ENCODE results near the gene IL12A. TPM values are rescaled to one million over a fixed set of nuclear protein-coding genes. Genes with fewer than 3 reads are reported as not detected.

Gene IL12A
- total RNA-seq = 1 to 10 TPM; 1.7 to 3.2 TPM
- 1.5 to 3.4 reads per million in 2 donors for total RNA-seq

DNA sequence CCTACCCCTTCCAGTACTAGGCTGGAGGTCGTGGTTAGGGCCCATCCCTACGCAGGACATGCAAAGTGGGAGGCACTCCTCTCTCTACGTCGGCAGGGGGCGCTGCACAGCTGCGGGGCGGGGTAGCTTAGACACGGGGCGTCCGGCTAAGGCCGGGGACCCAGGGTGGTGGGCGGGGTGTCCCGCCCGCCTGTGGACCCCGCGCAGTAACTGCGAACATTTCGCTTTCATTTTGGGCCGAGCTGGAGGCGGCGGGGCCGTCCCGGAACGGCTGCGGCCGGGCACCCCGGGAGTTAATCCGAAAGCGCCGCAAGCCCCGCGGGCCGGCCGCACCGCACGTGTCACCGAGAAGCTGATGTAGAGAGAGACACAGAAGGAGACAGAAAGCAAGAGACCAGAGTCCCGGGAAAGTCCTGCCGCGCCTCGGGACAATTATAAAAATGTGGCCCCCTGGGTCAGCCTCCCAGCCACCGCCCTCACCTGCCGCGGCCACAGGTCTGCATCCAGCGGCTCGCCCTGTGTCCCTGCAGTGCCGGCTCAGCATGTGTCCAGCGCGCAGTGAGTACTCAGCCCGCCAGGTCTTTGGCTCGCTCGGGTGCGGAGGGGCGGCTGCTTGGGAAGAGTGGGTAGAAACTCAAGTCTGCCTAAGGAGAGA lies at the start of gene IL12A:
TSS of gene IL12A (plus strand) at position 219 of the 655 bp plus-strand sequence.
- peak within 1 kb of the TSS; percentile 89 for H3K27ac Mint-ChIP-seq
- DNase-seq (peak; percentile 71 to 78 (median 78)), ATAC-seq (peak; percentile 98)
- H3K9me3 ChIP-seq (ENCODE audit: control insufficient read depth, low read length, poor library complexity, severe bottlenecking) = no peaks in the 10 kb centered on the region
- peaks cover 18% of the 10 kb centered on the region for H3K4me1 Mint-ChIP-seq
- H3K36me3 Mint-ChIP-seq (ENCODE audit: low read depth) = no peaks in the 10 kb centered on the region
- H3K4me3 Mint-ChIP-seq = peak within 1 kb of the TSS; percentile 85
- peaks cover 5% of the 10 kb centered on the region for H3K27me3 Mint-ChIP-seq

DNA sequence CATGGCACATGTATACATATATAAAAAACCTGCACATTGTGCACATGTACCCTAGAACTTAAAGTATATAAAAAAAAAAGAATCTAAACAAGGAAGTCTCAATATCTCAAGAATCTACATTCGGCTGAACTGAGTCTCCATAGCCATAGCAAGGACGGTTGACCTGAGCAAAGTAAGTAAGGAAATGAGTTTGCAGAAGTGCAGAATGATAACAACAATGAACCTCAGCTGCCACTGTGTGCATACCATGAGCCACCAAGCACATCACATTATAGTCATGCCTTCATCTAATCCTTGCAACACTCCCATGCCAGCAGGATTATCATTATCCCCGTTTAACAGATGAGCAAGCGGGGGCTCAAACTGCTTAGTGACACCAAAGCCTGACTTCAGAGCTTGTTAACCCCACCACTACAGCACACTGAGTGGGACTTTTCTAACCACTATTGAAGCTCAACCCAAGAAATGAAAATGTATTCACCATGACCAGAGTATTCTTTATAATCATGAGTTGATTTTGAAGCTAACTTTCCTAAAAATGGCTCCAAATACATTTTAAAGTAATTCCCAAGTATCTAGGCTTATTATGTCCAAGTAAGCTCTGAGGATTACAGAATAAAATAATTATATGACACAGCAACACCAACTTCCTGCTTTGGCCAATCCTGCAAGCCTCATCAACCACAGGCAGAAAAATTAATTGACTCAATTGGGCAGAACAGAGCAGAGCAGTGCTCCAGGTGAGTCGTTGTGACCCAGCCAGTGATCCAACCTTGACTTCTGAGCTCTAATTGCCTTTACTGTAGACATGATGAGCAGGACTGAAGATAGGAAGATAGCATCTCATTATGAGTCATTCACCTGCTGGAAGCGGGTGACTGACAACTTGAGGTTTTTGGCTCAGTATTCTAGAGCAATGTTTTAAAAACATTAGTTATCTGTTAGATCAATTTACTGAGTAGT lies 47.3 kb upstream of the IL12A start:
- H3K4me3 Mint-ChIP-seq = no peak overlapping the region
- H3K4me1 Mint-ChIP-seq = peaks cover 4% of the 10 kb centered on the region
- H3K27ac Mint-ChIP-seq = no peak overlapping the region
- no peaks in the 10 kb centered on the region for H3K9me3 ChIP-seq (ENCODE audit: control insufficient read depth, low read length, poor library complexity, severe bottlenecking)
- H3K36me3 Mint-ChIP-seq (ENCODE audit: low read depth) = no peaks in the 10 kb centered on the region
- ATAC-seq = no peak
- H3K27me3 Mint-ChIP-seq = peaks cover 22% of the 10 kb centered on the region
- no peak for DNase-seq

DNA sequence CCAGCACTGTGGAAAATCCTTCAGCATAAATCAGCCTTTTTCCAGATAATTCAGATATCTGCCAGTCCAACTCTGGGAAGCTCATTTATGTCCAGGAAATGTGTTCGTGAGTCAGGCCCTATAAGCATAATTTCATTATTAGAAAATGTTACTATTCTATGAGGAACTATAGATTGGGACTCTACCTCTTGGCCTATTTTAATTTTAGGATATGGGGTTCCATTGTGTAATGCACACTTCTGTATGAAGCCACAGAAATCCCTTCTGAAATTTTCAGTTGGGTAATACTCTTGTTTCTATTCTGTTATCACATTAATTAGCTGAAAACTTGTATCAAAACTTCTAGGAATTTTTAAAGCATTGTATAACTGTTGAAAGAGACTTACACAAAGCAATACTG lies 43.9 kb upstream of the IL12A start:
- no peak for DNase-seq
- Mint-ChIP-seq H3K27me3 (peaks cover 35% of the 10 kb centered on the region), H3K27ac (no peak overlapping the region), H3K36me3 (ENCODE audit: low read depth) (peaks cover 2% of the 10 kb centered on the region), H3K4me1 (peaks cover 4% of the 10 kb centered on the region), H3K4me3 (no peak overlapping the region)
- ATAC-seq = no peak
- H3K9me3 ChIP-seq (ENCODE audit: control insufficient read depth, low read length, poor library complexity, severe bottlenecking) = no peaks in the 10 kb centered on the region

DNA sequence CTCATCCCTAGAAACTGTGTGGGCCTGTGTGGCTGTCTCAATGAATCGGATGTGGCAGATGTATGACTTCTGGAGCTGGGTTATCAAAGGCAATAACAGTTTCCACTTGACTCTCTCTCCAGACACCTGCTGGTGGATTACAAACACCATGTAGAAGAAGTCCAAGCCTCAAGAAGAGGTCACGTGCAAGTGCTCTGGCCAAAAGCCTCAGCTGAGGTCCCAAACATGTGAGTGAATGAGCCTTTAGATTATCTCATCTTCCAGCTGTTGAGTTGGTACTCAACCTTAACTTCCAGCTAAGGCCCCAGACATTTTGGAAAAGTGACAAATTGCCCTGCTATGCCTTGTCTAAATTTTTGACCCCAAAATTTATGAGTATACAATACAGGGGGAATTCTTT lies 42.7 kb upstream of the IL12A start:
- ATAC-seq (no peak), DNase-seq (no peak)
- Mint-ChIP-seq H3K27me3 (peaks cover 42% of the 10 kb centered on the region), H3K36me3 (ENCODE audit: low read depth) (peaks cover 2% of the 10 kb centered on the region), H3K4me1 (peaks cover 4% of the 10 kb centered on the region), H3K27ac (no peak overlapping the region), H3K4me3 (no peak overlapping the region)
- H3K9me3 ChIP-seq (ENCODE audit: control insufficient read depth, low read length, poor library complexity, severe bottlenecking) = no peaks in the 10 kb centered on the region

DNA sequence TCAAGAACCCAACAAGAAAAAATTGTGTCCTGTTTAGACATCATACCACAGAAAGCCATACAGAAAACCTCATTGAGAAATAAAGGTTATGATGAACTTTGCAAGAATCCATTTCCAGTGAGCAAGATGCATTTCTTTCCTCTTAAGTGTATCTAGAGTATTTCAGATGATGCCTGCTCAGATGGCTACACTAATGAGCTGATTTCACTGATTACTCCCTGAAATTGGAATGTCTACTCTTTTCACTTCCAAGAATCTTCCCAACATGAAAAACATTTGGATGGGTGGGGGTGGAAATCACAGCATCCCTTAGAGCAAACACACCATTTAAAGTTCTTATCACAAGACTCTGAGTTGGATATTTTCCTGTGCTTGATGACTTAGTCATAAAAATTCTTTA lies 41.4 kb upstream of the IL12A start:
- no peaks in the 10 kb centered on the region for H3K9me3 ChIP-seq (ENCODE audit: control insufficient read depth, low read length, poor library complexity, severe bottlenecking)
- Mint-ChIP-seq H3K27me3 (peaks cover 53% of the 10 kb centered on the region), H3K36me3 (ENCODE audit: low read depth) (peaks cover 2% of the 10 kb centered on the region), H3K4me1 (peaks cover 2% of the 10 kb centered on the region), H3K4me3 (no peak overlapping the region), H3K27ac (no peak overlapping the region)
- no peak for DNase-seq
- ATAC-seq = no peak

DNA sequence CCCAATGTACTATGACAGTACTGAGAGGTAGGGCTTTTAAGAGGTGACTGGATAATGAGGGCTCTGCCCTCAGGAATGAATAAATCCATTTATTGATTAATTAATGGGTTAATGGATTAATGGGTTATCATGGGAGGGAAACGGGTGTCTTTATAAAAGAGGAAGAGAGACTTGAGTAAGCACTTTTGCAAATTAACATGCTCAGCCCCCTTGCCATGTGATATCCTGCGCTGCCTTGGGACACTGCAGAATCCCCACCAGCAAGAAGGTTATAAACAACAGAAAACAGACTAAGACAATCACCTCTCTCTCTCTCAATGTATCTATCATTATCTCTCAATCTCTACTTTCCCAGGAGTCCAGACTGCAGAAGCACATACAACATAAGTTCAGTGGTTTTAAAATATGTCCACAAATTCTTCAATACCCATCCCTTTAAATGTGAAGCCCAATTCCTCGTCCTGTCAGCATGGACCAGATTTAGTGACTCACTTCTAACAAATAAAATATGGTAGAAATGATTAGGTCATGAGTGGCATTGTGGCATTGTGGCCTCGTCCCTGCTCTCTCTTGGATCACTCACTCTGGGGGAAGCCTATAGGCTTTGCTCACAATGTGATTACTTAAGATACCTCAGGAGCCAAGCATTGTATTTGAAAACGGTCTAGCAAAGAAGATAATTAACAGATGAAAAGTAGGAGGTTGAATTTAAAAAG lies 40.0 kb upstream of the IL12A start:
- no peak overlapping the region for H3K4me3 Mint-ChIP-seq
- no peak for DNase-seq
- H3K27me3 Mint-ChIP-seq = peaks cover 43% of the 10 kb centered on the region
- no peak overlapping the region for H3K27ac Mint-ChIP-seq
- ATAC-seq = no peak
- H3K4me1 Mint-ChIP-seq = peaks cover 2% of the 10 kb centered on the region
- H3K36me3 Mint-ChIP-seq (ENCODE audit: low read depth) = peaks cover 2% of the 10 kb centered on the region
- H3K9me3 ChIP-seq (ENCODE audit: control insufficient read depth, low read length, poor library complexity, severe bottlenecking) = no peaks in the 10 kb centered on the region

DNA sequence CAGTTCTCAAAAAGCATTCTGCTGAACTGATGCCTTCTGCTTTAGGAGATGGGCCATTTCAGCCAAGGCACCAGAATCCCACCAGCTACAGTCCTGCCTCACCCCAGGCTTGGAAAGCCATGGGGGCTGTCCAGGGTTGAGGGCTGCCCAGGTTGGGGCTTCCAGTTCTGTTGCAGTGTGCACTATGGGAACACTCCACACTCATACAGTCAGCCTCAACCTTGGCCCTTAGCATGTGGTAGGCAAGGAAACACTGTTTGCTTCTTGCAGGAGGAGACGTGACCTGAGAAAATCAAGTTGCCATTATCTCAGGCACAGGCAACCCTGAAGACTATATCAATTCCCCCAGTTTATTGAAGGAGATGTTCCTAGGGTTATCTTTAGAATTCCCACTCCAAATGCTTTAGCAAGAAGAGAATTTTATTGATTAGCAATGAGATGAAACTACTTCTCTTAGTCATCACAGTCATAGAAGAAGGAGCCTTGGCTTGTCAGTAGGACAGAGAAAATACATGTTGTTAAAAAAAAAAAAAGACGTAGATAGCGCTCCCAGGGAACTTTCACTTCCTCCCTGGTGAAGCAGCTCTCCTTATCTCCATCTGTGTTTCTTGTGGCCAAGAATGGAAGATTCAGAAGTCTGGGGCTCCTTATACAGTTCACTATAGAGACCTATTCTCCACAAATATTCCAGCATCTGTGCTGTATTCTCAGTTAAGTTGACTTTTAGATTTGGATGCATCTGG lies 38.3 kb upstream of the IL12A start:
- Mint-ChIP-seq H3K4me1 (peaks cover 2% of the 10 kb centered on the region), H3K36me3 (ENCODE audit: low read depth) (peaks cover 2% of the 10 kb centered on the region), H3K27ac (no peak overlapping the region), H3K27me3 (peaks cover 40% of the 10 kb centered on the region), H3K4me3 (no peak overlapping the region)
- DNase-seq (no peak), ATAC-seq (no peak)
- no peaks in the 10 kb centered on the region for H3K9me3 ChIP-seq (ENCODE audit: control insufficient read depth, low read length, poor library complexity, severe bottlenecking)

DNA sequence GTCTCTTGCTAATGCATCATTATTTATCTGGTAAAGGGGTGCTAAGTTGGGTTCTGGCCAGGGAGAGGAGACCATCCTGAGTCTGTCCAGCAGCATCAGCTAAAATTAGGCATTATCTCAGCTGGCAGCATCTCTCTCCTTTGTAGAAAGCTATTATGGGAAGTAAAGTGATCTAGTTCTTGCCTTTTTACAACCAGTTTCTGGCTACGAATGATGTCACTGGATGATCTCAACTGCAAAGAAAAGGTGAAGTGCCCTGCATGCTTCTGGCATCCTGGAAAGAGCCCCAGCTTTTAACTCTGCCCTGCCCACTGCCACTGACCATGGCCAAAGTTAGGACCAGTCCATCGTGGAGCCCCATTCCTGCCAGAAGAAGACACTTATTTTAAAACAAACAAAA lies 37.1 kb upstream of the IL12A start:
- DNase-seq (no peak), ATAC-seq (no peak)
- no peaks in the 10 kb centered on the region for H3K9me3 ChIP-seq (ENCODE audit: control insufficient read depth, low read length, poor library complexity, severe bottlenecking)
- Mint-ChIP-seq H3K36me3 (ENCODE audit: low read depth) (peaks cover 2% of the 10 kb centered on the region), H3K4me3 (no peak overlapping the region), H3K4me1 (peaks cover 2% of the 10 kb centered on the region), H3K27me3 (peaks cover 40% of the 10 kb centered on the region), H3K27ac (no peak overlapping the region)

DNA sequence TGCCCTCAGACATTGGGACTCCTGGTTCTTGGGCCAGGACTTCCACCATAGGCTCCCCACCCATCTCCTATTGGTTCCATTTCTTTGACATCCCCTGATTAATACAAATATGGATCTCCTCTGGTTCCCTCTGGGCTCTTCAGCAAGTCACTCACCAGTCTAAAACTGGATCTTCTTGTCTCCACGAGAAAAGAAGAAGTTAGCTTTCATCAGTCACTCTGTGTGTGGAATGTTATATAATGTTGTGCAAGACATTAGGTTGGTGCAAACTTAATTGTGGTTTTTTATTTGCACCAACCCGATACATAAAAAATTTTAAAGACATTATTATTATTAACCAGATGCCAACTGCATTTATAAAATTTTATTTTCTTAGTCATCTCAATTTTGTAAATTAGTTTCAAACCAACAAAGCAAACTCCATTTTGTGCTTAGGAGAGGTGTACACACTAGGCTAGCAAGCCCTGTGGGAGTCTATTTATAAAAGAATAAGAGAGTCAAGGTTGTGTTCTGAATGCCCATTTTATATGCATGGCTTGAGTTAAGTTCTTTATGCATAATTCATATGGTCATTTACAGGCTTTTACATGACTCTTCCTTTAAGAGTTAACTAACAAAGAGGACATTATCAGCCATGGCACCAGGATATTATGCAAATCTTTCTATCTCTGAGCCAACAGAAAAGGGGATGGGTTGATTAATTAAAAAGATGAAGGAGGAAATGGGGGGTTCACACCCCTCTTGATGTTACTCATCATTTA lies 35.1 kb upstream of the IL12A start:
- Mint-ChIP-seq H3K4me3 (no peak overlapping the region), H3K4me1 (peaks cover 2% of the 10 kb centered on the region), H3K27me3 (peaks cover 36% of the 10 kb centered on the region), H3K27ac (no peak overlapping the region), H3K36me3 (ENCODE audit: low read depth) (peaks cover 2% of the 10 kb centered on the region)
- no peaks in the 10 kb centered on the region for H3K9me3 ChIP-seq (ENCODE audit: control insufficient read depth, low read length, poor library complexity, severe bottlenecking)
- DNase-seq (no peak), ATAC-seq (no peak)

DNA sequence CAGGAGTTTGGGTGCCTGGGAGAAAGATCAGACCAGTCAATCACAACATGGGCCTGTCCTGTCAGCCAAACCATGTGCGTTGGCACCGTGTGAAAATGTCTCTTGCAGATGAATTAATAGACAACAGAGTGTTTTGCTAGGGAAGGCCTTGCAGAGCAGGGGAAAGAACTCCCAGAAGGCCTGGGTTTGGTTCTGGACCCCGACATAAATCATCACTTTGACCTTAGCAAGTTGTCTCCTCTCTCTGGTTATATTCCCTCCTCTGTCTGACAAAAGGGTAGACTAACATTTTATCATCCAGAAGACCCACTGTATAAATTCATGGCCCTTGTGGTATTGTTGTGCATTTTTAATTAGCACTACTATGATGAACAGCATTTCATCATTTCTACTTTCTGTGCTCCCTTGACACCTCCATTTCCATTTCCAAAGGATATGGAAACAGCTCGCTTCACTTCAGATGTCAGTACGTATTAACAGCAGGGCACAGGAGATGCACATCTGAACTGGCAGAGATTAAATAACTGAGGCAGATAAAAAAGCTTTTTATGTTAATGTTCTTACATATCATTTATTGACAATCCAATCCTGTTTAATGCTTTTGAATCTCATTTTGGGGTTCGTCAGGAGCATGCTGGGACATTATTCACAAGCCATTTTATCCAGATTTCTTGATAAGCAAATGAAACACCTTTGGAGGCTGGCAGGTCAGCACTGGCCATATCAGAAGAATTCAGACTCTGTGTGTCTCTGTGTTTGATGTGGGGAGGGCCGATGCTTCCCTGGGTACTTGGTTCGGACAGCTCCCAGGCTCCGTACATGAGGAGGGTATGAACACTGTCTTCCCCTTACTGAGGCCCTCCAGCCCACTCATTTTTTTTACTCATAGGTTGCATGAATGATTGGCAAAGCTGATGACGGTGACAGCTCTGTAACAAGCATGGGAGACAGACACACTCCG lies 28.2 kb upstream of the IL12A start:
- Mint-ChIP-seq H3K36me3 (ENCODE audit: low read depth) (no peaks in the 10 kb centered on the region), H3K4me3 (no peak overlapping the region), H3K27me3 (peaks cover 14% of the 10 kb centered on the region), H3K27ac (no peak overlapping the region), H3K4me1 (no peaks in the 10 kb centered on the region)
- H3K9me3 ChIP-seq (ENCODE audit: control insufficient read depth, low read length, poor library complexity, severe bottlenecking) = no peaks in the 10 kb centered on the region
- ATAC-seq = no peak
- no peak for DNase-seq

DNA sequence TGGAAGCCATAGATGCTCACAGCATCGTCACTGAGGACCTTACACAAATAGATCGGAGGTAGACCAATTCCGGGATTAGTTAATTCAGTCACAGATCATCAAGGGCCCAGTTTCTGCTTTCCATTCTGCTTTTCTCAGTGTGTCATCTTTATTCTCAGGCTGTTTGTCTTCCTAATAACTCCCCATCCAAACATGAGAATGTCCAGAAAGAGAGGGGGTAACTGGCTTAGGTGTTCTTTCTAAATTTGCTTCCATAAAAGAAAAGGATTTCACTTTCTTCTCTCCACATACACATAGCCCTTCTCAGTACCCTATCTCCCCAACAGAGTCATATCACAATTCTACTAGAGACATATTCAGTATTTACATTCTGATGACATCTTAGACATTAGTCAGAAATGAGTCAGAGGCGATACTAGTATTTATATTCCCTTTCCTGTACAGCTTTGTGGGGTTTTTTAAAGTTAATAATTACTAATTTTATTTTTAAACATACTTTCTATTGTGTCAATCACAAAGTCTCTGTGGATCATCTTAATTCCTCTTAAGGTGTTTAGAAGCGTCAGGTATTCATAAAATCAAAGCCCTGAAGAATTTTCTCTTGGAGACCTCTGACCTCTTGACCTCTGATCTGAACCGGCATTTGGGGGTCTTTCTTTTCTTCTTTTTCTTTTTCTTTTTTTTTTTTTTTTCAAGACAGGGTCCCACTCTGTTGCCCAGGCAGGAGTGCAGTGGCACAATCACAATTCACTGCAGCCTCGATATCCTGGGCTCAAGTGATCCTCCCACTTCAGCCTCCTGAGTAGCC lies 24.3 kb upstream of the IL12A start:
- H3K36me3 Mint-ChIP-seq (ENCODE audit: low read depth) = no peaks in the 10 kb centered on the region
- H3K4me3 Mint-ChIP-seq = no peak overlapping the region
- H3K9me3 ChIP-seq (ENCODE audit: control insufficient read depth, low read length, poor library complexity, severe bottlenecking) = no peaks in the 10 kb centered on the region
- H3K4me1 Mint-ChIP-seq = no peaks in the 10 kb centered on the region
- H3K27ac Mint-ChIP-seq = no peak overlapping the region
- no peak for ATAC-seq
- no peak for DNase-seq
- peaks cover 31% of the 10 kb centered on the region for H3K27me3 Mint-ChIP-seq
